A549 (cell line): ENCODE results near the gene GLRA3.
"Not testable (repeated sequence)": the region's sequence is repeated elsewhere in the genome, so short reads cannot be mapped to it uniquely, and the experiment has no call there.

Experiments
- CEBPB ChIP-seq, 2 experiments: fragments of >200 bp in 1 of 2; sonication (Bioruptor Twin) in 1 of 2; formaldehyde crosslinking in 1 of 2; IDR thresholded peaks; 2 replicates each; pipeline ENCODE4 v1.6.1; 2012 to 2016
- EP300 ChIP-seq, 2 experiments: fragments of >200 bp; sonication (Bioruptor Twin); formaldehyde crosslinking; IDR thresholded peaks; 2 replicates in 1 of 2; 3 replicates in 1 of 2; pipeline ENCODE4 v1.6.1; 2016 to 2017
- TF ChIP-seq, protein P1 (sequence below): fragments of >200 bp; sonication (Bioruptor Twin); formaldehyde crosslinking; IDR thresholded peaks from 3 replicates; pipeline ENCODE4 v1.5.1; 2016
- TF ChIP-seq, protein P2 (sequence below): fragments of >200 bp; sonication (Bioruptor Twin); formaldehyde crosslinking; IDR thresholded peaks from 3 replicates; pipeline ENCODE4 v1.6.1; 2016

DNA sequence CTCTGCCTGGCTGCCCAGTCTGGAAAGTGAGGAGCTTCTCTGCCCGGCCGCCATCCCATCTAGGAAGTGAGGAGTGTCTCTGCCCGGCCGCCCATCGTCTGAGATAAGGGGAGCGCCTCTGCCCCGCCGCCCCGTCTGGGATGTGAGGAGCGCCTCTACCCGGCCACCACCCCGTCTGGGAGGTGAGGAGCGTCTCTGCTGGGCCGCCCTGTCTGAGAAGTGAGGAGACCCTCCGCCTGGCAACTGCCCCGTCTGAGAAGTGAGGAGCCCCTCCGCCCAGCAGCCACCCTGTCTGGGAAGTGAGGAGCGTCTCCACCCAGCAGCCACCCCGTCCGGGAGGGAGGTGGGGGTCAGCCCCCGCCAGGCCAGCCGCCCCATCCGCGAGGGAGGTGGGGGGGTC lies 137.2 kb downstream of the GLRA3 start:
- not testable (repeated sequence) for TF ChIP-seq CEBPB, EP300 (IDR thresholded peaks at IDR 0.05)
- TF ChIP-seq, protein P1, sequence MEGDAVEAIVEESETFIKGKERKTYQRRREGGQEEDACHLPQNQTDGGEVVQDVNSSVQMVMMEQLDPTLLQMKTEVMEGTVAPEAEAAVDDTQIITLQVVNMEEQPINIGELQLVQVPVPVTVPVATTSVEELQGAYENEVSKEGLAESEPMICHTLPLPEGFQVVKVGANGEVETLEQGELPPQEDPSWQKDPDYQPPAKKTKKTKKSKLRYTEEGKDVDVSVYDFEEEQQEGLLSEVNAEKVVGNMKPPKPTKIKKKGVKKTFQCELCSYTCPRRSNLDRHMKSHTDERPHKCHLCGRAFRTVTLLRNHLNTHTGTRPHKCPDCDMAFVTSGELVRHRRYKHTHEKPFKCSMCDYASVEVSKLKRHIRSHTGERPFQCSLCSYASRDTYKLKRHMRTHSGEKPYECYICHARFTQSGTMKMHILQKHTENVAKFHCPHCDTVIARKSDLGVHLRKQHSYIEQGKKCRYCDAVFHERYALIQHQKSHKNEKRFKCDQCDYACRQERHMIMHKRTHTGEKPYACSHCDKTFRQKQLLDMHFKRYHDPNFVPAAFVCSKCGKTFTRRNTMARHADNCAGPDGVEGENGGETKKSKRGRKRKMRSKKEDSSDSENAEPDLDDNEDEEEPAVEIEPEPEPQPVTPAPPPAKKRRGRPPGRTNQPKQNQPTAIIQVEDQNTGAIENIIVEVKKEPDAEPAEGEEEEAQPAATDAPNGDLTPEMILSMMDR, result not testable (repeated sequence)
- TF ChIP-seq, protein P2, sequence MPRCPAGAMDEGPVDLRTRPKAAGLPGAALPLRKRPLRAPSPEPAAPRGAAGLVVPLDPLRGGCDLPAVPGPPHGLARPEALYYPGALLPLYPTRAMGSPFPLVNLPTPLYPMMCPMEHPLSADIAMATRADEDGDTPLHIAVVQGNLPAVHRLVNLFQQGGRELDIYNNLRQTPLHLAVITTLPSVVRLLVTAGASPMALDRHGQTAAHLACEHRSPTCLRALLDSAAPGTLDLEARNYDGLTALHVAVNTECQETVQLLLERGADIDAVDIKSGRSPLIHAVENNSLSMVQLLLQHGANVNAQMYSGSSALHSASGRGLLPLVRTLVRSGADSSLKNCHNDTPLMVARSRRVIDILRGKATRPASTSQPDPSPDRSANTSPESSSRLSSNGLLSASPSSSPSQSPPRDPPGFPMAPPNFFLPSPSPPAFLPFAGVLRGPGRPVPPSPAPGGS, result not testable (repeated sequence)
